Stimulated activated CD8-positive, alpha-beta memory T cell treated with anti-CD3 and anti-CD28 coated beads, Interleukin-4, amount 100 ng/mL, for 1 hour (primary cell): Measurements from ENCODE around the gene AQP1.

ENCODE experiments used
- DNase-seq, 2 donors: peaks; one replicate each; pipeline ENCODE4 v3.0.0-alpha.2; 2020; ENCODE audit warnings: low read depth in 2 of 2, low spot score in 1 of 2

AQP1 gene

DNA sequence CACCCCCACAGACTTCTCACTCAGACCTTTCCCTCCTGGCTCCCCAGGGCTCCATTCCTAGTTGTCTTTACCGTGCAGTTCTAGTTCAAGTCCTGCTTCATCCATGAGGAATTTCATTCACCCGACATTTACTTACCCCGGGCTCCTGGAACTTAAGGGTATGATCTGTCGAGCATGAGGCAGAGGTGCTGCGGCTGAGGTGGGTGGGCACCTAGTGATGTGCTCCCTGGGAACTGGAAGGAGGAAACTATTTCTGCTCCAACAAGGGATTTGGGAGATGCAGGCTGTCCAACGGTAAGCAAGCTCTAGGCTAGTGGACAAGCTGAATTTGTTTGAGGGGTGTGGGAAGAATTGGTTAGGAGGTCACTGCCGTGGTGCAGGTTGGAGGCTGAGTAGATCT, 30.2 kb upstream of the AQP1 start:
- DNase-seq: no peak

GRCh38 chr7:30884881-30885280, 26.8 kb upstream of the AQP1 start:
- DNase-seq: no peak

GRCh38 chr7:30886608-30887011, 25.0 kb upstream of the AQP1 start:
- no peak for DNase-seq

DNA sequence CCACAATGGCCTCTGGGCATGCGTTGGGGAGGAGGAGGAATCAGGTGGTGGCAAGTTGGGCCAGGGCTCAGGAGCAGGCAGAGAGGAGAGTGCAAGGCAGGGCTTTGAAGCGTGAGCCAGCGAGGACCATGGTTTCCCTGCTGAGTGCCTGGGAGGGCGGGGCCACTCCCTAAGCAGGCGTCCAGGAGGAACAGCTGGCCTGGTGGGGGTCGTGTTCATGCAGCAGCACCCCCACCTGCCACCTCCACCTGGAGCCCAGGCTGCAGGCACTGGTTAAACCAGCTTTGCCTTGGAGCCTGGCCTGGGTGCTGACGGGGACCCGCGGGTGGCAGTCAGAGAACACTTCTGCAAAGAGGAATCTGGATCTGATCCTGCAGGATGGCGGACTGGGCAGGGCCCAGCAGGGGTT, 24.2 kb upstream of the AQP1 start:
- no peak for DNase-seq

DNA sequence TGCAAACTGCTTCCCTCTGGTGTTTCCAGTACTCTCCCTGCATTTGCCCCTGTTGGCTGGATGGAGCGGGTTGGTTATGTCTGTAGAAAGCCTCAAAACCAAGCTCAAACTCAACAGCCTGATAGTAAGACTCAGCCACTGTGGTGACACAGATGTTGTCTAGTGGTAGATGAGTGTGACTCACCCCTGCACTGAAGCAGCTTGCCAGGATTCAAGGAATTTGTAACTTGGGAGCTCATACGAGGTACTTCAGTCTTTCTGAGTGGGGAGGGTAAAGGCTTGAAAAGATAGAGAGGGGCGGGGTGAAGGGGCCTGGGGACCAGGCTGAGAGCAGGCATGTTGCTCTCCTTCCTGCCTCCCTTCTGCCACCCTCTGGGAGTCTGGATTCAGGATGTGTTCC, 22.9 kb upstream of the AQP1 start:
- DNase-seq: no peak

DNA sequence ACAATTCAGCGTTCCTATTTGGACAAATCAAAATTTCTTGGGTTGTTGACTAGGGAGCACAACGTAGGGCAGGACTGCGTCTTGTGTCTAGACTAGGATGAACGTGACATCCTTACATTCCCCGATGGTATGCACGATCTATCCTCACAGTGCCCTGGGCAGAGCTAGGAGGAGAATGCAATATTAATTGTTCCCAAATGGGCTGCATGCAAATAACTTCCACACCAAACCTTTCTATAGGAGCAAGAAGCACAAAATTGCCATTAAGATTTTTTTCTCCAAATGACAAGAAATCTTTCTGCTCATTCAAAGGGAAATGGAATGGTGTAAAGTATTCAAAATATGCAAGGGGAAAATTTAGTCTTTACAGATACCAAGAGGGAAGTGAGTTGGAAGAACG, 21.4 kb upstream of the AQP1 start:
- DNase-seq: no peak

DNA sequence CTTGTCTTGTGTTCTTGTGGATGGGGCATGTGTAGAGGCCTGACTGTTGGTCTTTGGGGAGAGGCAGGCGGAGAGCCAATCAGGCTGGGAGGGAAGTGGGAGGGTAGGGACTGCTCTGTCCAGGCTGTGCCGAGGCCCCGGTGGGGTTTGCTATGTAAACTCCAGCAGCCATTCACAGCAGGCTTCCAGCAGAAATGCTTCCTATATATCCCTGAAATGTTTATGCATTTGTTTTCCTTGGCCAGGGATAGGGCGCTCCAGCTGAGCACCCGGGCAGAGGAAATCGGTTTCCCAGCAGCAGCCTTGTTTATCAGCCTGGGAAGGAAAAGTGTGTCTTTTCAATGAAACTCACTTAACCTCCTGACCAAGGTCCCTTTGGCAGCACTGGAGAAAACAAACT, 18.3 kb upstream of the AQP1 start:
- DNase-seq: no peak

- no peak for DNase-seq
Measured at GRCh38 chr7:30894009-30894408, 17.6 kb upstream of the AQP1 start.

DNA sequence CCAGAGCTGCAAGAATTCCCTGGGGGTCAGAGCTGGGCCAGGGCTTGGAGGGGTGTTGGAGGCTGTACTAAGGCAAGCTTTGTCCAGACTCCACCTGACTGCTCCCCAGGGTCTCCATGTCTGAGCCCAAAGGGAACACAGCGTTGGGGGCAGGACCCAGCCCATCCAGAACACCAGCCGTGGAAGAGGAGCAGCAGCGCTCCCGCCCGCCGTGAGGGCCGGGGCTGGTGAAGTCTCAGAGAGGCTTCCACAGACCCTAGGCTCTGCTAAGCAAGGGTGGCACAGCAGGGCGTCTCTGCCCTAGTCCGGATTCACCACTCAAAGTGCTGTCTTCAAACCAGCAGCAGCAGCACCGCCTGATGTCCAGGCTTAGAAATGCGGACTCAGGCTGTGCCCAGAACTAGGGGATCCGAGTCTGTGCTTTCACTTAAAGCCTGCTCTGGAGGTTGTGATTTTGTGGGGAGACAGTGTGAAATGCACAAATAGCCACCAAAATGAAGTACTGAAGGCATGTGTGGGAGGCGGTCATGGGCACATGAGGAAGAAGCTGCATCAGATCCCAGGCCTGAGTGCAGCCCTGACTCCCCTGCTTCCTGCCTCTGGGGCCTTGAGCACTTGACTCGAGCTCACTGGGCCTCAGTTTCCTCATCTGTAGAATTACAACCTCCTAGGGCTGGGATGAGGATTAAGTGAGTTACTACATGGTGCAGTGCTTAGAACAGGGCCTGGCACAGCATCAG, 16.6 kb upstream of the AQP1 start:
- DNase-seq: no peak

- no peak for DNase-seq
Measured at GRCh38 chr7:30896036-30896435, 15.6 kb upstream of the AQP1 start.

DNA sequence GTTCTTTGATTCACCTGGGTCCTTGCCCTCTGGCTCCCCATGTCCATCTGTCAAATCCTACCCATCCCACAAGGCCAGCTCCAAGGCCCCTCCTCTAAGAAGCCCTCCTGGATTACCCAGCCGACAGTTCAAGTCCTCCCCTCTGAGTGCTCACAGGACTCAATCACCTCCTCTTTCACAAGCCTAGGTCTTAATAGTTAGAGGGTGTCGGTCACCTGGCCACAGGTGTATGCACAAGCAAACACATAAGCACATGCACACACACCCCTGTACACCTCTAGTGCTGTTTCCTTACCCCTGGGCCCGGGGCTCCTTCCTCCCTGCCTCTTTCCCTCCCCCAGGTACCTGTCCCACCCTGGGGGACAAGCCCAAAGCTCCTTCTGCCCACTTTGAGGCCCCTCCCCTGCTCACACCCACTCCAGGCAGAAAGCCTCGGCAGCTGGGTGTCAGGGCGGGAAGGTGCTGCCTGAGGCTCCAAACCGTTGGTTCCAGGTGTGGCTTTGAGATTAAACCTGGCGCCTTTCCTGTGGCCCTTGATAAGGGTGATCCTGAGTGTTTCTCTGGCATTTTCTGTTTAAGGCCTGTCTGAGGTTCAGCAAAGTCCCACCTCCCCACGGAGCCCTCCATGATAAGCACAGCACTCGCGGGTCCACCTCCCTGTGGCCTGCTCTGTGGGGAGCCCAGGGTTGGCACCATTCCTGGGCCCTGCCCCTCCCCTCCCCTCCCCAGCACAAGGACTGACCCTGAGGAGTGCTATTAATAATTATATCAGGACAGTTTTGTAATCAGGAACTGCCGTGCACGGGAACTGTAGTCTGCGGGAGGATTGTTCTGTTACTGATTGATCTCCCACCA, 14.6 kb upstream of the AQP1 start:
- no peak for DNase-seq

DNA sequence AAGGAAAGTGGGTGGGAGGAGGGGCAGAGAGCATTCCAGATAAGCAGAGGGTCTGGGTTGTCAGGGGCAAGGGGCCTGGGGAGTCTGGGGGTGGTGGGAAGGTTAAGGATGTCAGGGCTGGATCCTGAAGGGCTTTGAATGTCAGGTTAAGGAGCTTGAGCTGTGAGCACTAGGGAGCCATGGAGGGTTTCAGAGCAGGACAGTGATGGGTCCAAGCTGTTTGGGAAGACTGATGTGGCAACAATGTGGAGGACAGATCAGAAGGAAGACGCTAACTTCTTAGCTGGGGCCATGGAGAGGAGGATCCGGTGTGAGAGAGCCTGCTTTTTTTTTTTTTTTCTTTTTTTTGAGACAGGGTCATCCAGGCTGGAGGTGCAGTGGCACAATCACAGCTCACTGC, 13.9 kb upstream of the AQP1 start:
- no peak for DNase-seq

DNA sequence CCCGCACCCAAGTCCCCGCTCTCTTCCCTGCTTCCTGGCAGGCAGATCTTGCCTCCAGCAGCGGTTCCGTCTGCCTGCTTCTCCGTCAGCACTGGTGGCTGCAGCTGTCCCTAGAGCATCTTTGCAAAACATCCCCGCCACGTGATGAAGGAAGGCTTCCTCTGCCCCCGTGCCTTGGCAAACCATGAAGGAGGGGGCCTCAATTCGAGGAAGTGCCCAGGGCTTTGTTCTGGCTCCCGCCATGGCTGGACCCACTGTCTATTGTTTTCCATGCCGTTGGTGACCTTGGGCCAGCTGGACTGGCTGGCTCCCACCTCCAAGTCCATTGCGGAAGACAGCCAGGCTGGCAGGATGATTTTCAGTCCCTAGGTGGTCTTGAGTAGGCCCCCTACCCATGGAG, 13.2 kb upstream of the AQP1 start:
- no peak for DNase-seq

DNA sequence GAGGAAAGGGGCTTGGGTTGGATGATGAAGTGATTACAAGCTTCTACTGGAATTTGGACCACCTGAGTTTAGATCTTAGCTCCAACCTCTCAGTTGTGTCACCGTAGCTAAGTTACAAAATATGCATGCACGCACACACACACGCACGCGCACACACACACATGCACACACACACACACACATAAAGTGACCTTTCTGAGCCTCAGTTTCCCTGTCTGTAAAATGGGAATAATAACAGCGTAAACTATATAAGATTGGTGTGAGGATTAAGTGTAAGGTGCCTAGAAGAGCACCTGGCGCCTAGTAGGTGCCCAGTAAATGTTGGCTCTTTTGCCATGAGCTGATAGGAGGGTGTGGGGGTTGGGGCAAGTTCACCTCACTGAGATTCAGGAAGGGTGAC, 12.6 kb upstream of the AQP1 start:
- DNase-seq: no peak

DNA sequence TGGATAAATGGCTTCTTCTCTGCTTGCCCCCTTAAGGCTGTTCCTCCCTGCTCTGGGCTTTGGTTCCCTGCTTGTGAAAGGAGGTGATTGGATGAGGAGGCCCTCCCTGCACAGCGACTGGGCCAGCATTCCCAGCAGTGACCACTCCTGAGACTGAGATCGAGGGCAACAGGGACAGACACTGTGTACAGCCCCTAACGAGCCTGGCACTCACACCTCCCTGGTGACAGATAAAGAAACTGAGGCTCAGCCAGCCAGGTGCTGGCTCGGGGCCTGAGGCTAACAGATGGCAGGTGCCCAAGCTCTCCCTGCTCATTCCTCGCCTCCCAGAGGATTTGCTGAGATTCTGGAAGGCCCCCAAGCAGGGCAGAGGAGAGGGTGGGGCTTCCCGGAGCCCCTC, 12.0 kb upstream of the AQP1 start:
- no peak for DNase-seq

- DNase-seq: no peak
Measured at GRCh38 chr7:30900053-30900452, 11.6 kb upstream of the AQP1 start.

DNA sequence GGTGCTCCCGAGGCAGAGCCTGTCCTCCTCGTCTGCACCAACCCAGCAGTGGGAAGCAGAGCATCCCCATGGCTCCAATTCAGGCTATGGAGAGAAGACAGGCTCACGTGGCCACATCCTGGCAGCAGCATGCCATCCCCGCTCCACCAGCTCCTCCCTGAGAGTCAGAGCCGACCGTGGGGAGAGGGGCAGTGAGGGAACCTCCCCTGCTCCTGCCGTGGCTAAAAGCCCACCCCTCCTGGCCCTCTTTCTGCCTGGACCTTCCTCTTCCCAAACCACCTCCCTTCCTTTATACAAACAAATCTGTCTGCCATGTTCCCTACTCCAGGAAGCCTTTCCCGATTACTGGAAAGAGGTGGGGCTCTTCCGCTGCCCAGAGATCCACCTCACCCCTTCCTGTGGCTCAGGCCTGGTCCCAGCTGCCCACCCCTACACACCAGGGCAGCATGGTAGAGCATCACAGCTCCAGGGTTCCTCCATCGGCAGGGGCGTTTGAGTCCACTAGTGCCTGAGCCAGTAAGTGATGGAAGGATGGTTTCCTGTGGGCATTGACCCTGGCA, 10.8 kb upstream of the AQP1 start:
- no peak for DNase-seq

DNA sequence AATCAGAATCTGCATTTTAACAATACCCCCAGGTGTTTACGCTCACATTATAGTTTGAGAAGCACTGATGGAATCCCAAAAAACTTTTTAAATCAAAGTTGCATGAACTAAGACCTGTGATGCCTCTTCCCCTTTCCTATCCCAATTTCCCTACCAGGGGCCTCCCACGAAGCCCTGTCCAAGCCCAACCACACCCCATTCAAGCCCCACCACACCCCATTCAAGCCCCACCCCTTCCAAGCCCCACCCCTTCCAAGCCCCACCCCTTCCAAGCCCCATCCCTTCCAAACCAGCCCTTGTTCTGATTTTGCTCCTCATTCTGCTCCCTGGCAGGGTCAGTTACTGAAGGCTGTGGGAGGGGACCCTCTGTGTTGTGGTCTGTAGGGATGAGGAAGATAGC, 9.8 kb upstream of the AQP1 start:
- no peak for DNase-seq

DNA sequence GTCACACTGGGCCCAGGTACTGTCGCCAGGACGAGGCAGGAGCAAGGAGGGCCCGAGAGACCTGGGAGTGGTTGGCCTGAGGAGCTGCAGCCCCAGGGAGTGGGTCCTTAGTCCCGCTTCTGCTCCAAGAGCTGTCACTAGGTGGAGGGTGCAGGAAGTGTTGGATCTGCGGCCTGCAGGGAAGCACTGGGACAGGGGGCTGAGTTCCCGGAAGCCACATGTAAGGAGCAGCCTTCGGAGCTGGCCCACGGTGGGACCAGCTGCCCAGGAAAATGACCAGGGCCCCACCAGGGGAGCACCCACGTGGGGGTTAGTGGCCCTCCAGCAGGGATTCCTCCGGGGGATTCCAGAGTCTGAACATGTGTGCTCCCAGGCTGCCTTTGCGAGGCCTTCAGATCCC, 9.2 kb upstream of the AQP1 start:
- no peak for DNase-seq

- no peak for DNase-seq
Measured at GRCh38 chr7:30903146-30903545, 8.5 kb upstream of the AQP1 start.

GRCh38 chr7:30904561-30904960, 7.1 kb upstream of the AQP1 start:
- DNase-seq: no peak
